ENCODE measurements around the gene TFF2. TPM values are rescaled to one million over a fixed set of nuclear protein-coding genes. Genes with fewer than 3 reads are reported as not detected.

Gene TFF2
- total RNA-seq, 1 experiment from 2014 or later: not detected

DNA sequence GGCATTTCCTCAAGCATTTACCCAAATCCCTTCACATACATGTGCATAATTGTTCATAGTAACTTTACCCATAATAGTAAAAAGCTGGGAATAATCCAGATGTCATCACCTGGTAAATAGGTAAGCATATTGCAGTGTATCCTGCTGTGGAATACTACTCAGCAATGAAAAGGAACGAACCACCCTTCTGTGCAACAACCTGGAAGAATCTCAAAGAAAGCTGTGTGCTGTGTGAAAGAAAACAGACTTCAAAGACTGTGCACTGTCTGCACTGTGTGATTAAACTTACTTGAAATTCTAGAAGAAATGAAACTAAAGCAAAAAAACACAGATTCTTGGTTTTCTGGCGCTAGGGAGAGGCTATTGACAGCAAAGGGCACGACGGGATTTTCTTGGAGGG lies 13.5 kb downstream of the TFF2 start:
- H3K27me3 Mint-ChIP-seq (ENCODE audit: unreplicated experiment): peaks cover 14% of the 10 kb centered on the region
- intact Hi-C loops (cut with micrococcal nuclease; ENCODE audit: unreplicated experiment): no loop called here
- peak overlapping the region; percentile 30 for H3K4me3 Mint-ChIP-seq (ENCODE audit: low read depth, unreplicated experiment)
- no peaks in the 10 kb centered on the region for H3K36me3 Mint-ChIP-seq (ENCODE audit: insufficient read depth, unreplicated experiment)
- CTCF ChIA-PET: interaction anchor here (0.6 to 1.1 kb wide), 2 partner anchors 27 to 28 kb away, joined by 3 to 5 read pairs; no protein-coding TSS in a partner anchor
- no peak for DNase-seq
- H3K9me3 Mint-ChIP-seq (ENCODE audit: low read depth, unreplicated experiment): no peaks in the 10 kb centered on the region
- peaks cover 8% of the 10 kb centered on the region for H3K4me1 Mint-ChIP-seq (ENCODE audit: low read depth, unreplicated experiment)
- no peak overlapping the region for H3K27ac Mint-ChIP-seq (ENCODE audit: unreplicated experiment)
- BruUV-seq (replicated peaks): no TSS peak
- TF ChIP-seq CTCF (IDR thresholded peaks at IDR 0.05; ENCODE audit: unreplicated experiment): no peak

- H3K4me3 Mint-ChIP-seq (ENCODE audit: low read depth, unreplicated experiment): no peak overlapping the region
- H3K9me3 Mint-ChIP-seq (ENCODE audit: low read depth, unreplicated experiment): peaks cover 2% of the 10 kb centered on the region
- intact Hi-C loops (cut with micrococcal nuclease; ENCODE audit: unreplicated experiment): no loop called here
These were observed 14.7 kb downstream of the TFF2 start for GRCh38 chr21:42336054-42336453.

GRCh38 chr21:42332557-42333317 lies 18.1 kb downstream of the TFF2 start:
- Mint-ChIP-seq H3K4me3 (ENCODE audit: low read depth, unreplicated experiment) (no peak overlapping the region), H3K27ac (ENCODE audit: unreplicated experiment) (no peak overlapping the region), H3K36me3 (ENCODE audit: insufficient read depth, unreplicated experiment) (no peaks in the 10 kb centered on the region), H3K4me1 (ENCODE audit: low read depth, unreplicated experiment) (peaks cover 4% of the 10 kb centered on the region), H3K27me3 (ENCODE audit: unreplicated experiment) (peaks cover 48% of the 10 kb centered on the region), H3K9me3 (ENCODE audit: low read depth, unreplicated experiment) (peaks cover 4% of the 10 kb centered on the region)
- BruUV-seq (replicated peaks): no TSS peak
- TF ChIP-seq CTCF (IDR thresholded peaks at IDR 0.05; ENCODE audit: unreplicated experiment): no peak
- intact Hi-C loops (cut with micrococcal nuclease; ENCODE audit: unreplicated experiment): no loop called here
- no peak for DNase-seq
- CTCF ChIA-PET: no interaction called here

More at GRCh38 chr21:42336054-42336453, 14.7 kb downstream of the TFF2 start:
- TF ChIP-seq CTCF (IDR thresholded peaks at IDR 0.05; ENCODE audit: unreplicated experiment): no peak
- no TSS peak for BruUV-seq (replicated peaks)
- H3K36me3 Mint-ChIP-seq (ENCODE audit: insufficient read depth, unreplicated experiment): no peaks in the 10 kb centered on the region
- CTCF ChIA-PET: interaction anchor here (0.6 kb wide), 1 partner anchor 92 kb away, joined by 6 read pairs; no protein-coding TSS in a partner anchor
- H3K27ac Mint-ChIP-seq (ENCODE audit: unreplicated experiment): no peak overlapping the region
- H3K27me3 Mint-ChIP-seq (ENCODE audit: unreplicated experiment): peaks cover 27% of the 10 kb centered on the region
- H3K4me1 Mint-ChIP-seq (ENCODE audit: low read depth, unreplicated experiment): peaks cover 8% of the 10 kb centered on the region
- DNase-seq: no peak

- H3K4me3 Mint-ChIP-seq (ENCODE audit: low read depth, unreplicated experiment): no peak overlapping the region
- no peaks in the 10 kb centered on the region for H3K36me3 Mint-ChIP-seq (ENCODE audit: insufficient read depth, unreplicated experiment)
- TF ChIP-seq CTCF (IDR thresholded peaks at IDR 0.05; ENCODE audit: unreplicated experiment): no peak
- CTCF ChIA-PET: no interaction called here
- DNase-seq: no peak
- intact Hi-C loops (cut with micrococcal nuclease; ENCODE audit: unreplicated experiment): no loop called here
- peaks cover 48% of the 10 kb centered on the region for H3K27me3 Mint-ChIP-seq (ENCODE audit: unreplicated experiment)
- H3K27ac Mint-ChIP-seq (ENCODE audit: unreplicated experiment): no peak overlapping the region
- H3K4me1 Mint-ChIP-seq (ENCODE audit: low read depth, unreplicated experiment): no peaks in the 10 kb centered on the region
- peaks cover 4% of the 10 kb centered on the region for H3K9me3 Mint-ChIP-seq (ENCODE audit: low read depth, unreplicated experiment)
- BruUV-seq (replicated peaks): no TSS peak
These were observed 19.1 kb downstream of the TFF2 start for GRCh38 chr21:42331660-42332059.

Data from Calu3 (cell line).